Sigmoid colon (tissue), 7 donors: ENCODE measurements around the gene CDK5. TPM values are rescaled to one million over a fixed set of nuclear protein-coding genes. Genes with fewer than 3 reads are reported as not detected.

Source experiments
- DNase-seq: peaks from one replicate; pipeline ENCODE4 v3.0.0-alpha.2; 2019
- H3K27ac ChIP-seq, 4 donors: fragments of 200-600 bp; sonication (generic); one replicate each; pipeline ENCODE4 v1.5.1; 2016 to 2019; ENCODE audit warnings: mild to moderate bottlenecking in 1 of 4
- H3K27me3 ChIP-seq, 3 donors: fragments of 200-600 bp; sonication (generic); one replicate each; pipeline ENCODE4 v1.5.1; 2019; ENCODE audit warnings: mild to moderate bottlenecking in 1 of 3
- H3K36me3 ChIP-seq, 4 donors: fragments of 200-600 bp; sonication (generic); one replicate each; pipeline ENCODE4 v1.5.1; 2016 to 2019
- H3K4me1 ChIP-seq, 4 donors: fragments of 200-600 bp; sonication (generic); one replicate each; pipeline ENCODE4 v1.5.1; 2017 to 2019
- H3K4me3 ChIP-seq, 4 donors: fragments of 200-600 bp; sonication (generic); one replicate each; pipeline ENCODE4 v1.5.1; 2017 to 2019; ENCODE audit warnings: mild to moderate bottlenecking in 2 of 4, moderate library complexity in 1 of 4
- H3K9me3 ChIP-seq, 4 donors: fragments of 200-600 bp in 3 of 4; sonication (generic) in 3 of 4; one replicate each; pipeline versions ENCODE4 v1.5.1 to v1.6.1; 2013 to 2019
- EP300 ChIP-seq, 4 donors: sonication (generic); formaldehyde crosslinking; IDR thresholded peaks; one replicate each; pipeline ENCODE4 v1.6.1; 2017; ENCODE audit warnings: antibody characterized with exemption in 4 of 4
- POLR2A ChIP-seq, 2 donors: fragments of 450-650 bp; IDR thresholded peaks; one replicate each; pipeline ENCODE4 v1.6.1; 2016; ENCODE audit warnings: antibody characterized with exemption in 2 of 2, mild to moderate bottlenecking in 2 of 2, moderate library complexity in 2 of 2
- POLR2AphosphoS5 ChIP-seq, 4 donors: sonication (generic); formaldehyde crosslinking; IDR thresholded peaks; one replicate each; pipeline ENCODE4 v1.6.1; 2017; ENCODE audit warnings: antibody characterized with exemption in 4 of 4
- WGBS, 2 donors: extraction: QIAGEN DNeasy Blood & Tissue Kit; methylation state at CpG; one replicate each; pipeline ENCODE4 v1.1.7; 2013; 5-methylcytosine and 5-hydroxymethylcytosine counted together
- intact Hi-C: fragments of 100-400 bp; cut with DNase I; formaldehyde crosslinking; loops from one replicate; pipeline ENCODE4 v1.15.1; 2023
- polyA plus RNA-seq, 3 donors: library from polyadenylated mRNA; stranded (reverse); fragments of 200-250 nt; gene quantifications; one replicate each; pipeline ENCODE4 v1.2.3, GENCODE V29; 2013
- total RNA-seq, 4 donors: library from RNA; depleted of rRNA; stranded (reverse); fragments of >200 nt; gene quantifications; one replicate each; pipeline ENCODE4 v1.1.0, GENCODE V29; 2016
- TF ChIP-seq, protein P1 (sequence below), 4 experiments: fragments of 450-650 bp in 3 of 4; fragments of 200-600 bp in 1 of 4; IDR thresholded peaks; one replicate each; pipeline ENCODE4 v1.5.1; 2016 to 2019; ENCODE audit warnings: antibody characterized with exemption in 4 of 4, mild to moderate bottlenecking in 3 of 4, moderate library complexity in 2 of 4
- donor health status: healthy with polysubstance abuse.
- donor health status: Bipolar disorder and iron deficiency.
- donor health status: healthy.

The CDK5 gene
- total and polyA plus RNA-seq, 7 donors: 6.0 to 10.6 (median 8.2) TPM

DNA sequence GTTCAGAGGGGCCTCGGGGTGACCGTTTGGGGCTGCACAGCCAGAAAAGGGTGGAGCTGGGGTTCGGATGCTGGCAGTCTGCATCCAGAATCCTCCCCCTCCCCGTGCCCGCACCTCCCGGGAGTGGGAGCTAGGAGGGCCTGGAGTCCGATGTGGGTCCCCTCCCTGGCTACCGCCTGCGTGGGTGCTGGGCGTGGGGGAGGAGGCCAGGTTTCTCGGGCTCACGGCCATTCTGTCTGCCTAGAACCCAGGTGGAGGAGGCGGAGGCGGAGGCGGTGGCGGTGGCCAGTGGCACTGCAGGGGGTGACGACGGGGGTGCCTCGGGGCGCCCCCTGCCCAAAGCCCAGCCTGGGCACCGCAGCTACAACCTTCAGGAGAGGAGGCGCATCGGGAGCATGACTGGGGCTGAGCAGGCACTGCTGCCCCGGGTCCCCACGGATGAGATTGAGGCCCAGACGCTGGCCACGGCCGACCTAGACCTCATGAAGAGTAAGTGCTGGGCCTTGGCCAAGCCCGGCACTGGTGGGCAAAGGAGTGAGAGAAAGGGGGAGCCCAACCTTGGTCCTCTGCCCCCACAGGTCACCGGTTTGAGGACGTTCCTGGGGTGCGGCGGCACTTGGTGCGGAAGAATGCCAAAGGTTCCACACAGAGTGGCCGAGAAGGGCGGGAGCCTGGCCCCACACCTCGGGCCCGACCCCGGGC lies 8.7 kb upstream of the CDK5 start:
- H3K4me3 ChIP-seq: no peak overlapping the region
- intact Hi-C loops: no loop called here
- no peaks in the 10 kb centered on the region for H3K9me3 ChIP-seq
- no peaks in the 10 kb centered on the region for H3K27me3 ChIP-seq
- TF ChIP-seq, protein P1, sequence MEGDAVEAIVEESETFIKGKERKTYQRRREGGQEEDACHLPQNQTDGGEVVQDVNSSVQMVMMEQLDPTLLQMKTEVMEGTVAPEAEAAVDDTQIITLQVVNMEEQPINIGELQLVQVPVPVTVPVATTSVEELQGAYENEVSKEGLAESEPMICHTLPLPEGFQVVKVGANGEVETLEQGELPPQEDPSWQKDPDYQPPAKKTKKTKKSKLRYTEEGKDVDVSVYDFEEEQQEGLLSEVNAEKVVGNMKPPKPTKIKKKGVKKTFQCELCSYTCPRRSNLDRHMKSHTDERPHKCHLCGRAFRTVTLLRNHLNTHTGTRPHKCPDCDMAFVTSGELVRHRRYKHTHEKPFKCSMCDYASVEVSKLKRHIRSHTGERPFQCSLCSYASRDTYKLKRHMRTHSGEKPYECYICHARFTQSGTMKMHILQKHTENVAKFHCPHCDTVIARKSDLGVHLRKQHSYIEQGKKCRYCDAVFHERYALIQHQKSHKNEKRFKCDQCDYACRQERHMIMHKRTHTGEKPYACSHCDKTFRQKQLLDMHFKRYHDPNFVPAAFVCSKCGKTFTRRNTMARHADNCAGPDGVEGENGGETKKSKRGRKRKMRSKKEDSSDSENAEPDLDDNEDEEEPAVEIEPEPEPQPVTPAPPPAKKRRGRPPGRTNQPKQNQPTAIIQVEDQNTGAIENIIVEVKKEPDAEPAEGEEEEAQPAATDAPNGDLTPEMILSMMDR (IDR thresholded peaks at IDR 0.05): no peak
- TF ChIP-seq POLR2AphosphoS5 (IDR thresholded peaks at IDR 0.05): no peak
- TF ChIP-seq EP300 (IDR thresholded peaks at IDR 0.05): no peak
- no peak for TF ChIP-seq POLR2A (IDR thresholded peaks at IDR 0.05)
- no peak for DNase-seq
- H3K27ac ChIP-seq: no peak overlapping the region
- H3K4me1 ChIP-seq: peaks cover 0 to 26% (median 25%) of the 10 kb centered on the region in 4 donors
- 93% methylated on average over 39 of the region's 39 CpGs for WGBS, 2 donors
- peaks cover 34 to 80% (median 61%) of the 10 kb centered on the region in 4 donors for H3K36me3 ChIP-seq

DNA sequence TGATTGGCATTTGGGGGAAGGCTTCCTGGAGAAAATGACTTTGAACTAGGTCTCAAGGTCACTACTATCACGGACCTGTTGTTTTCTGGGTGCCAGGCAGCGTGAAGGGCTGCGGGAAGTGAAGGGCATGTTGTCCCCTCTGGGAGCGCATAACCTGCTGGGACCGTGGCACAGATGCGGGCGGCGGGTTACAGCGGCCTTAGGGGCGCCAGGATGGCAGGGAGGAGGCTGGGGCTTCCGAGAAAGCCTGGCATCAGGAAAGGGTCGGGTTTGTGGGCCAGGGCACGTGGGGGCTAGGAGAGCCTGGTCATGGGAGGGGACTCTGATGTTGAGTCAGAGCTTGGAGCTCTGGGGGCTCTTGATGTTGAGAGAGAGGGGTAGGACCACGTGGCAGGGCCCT lies 7.8 kb upstream of the CDK5 start:
- intact Hi-C loops: no loop called here
- Histone ChIP-seq H3K27ac (no peak overlapping the region), H3K36me3 (peaks cover 26 to 71% (median 52%) of the 10 kb centered on the region in 4 donors), H3K4me3 (no peak overlapping the region), H3K27me3 (no peaks in the 10 kb centered on the region), H3K9me3 (no peaks in the 10 kb centered on the region), H3K4me1 (peaks cover 0 to 35% (median 34%) of the 10 kb centered on the region in 4 donors)
- DNase-seq: no peak
- 87 to 88% methylated on average over 14 of the region's 14 CpGs for WGBS, 2 donors
- TF ChIP-seq EP300 (IDR thresholded peaks at IDR 0.05): no peak

DNA sequence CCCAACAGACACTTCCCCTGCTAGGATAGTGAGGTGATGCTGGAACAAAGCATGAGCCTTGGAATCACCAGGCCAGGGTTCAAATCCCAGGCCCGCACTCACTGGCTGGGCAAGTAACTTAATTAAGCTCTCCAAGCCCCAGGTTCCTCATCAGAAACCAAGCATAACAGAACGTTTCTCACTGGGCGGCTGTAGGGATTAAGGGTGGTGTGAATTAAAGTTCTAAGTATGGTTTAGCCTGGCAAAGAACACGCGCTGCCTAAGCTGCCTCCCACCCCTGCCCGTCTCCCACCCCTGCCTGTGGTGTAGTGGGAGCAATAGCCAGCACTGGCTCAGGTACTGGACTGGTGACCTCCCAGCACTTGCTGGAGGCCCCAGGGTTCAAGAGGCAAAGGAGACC lies 7.3 kb upstream of the CDK5 start:
- TF ChIP-seq POLR2AphosphoS5 (IDR thresholded peaks at IDR 0.05) (no peak), POLR2A (IDR thresholded peaks at IDR 0.05) (no peak), EP300 (IDR thresholded peaks at IDR 0.05) (no peak)
- TF ChIP-seq, protein P1 (IDR thresholded peaks at IDR 0.05): no peak
- no peak overlapping the region for H3K4me3 ChIP-seq
- intact Hi-C loops: no loop called here
- peak overlapping the region in 1 of 4 donors; percentile 1 for H3K27ac ChIP-seq
- peaks cover 21 to 65% (median 47%) of the 10 kb centered on the region in 4 donors for H3K36me3 ChIP-seq
- no peak for DNase-seq
- no peaks in the 10 kb centered on the region for H3K9me3 ChIP-seq
- H3K4me1 ChIP-seq: peaks cover 0 to 40% (median 38%) of the 10 kb centered on the region in 4 donors
- 90 to 91% methylated on average over 6 of the region's 6 CpGs for WGBS, 2 donors
- no peaks in the 10 kb centered on the region for H3K27me3 ChIP-seq

DNA sequence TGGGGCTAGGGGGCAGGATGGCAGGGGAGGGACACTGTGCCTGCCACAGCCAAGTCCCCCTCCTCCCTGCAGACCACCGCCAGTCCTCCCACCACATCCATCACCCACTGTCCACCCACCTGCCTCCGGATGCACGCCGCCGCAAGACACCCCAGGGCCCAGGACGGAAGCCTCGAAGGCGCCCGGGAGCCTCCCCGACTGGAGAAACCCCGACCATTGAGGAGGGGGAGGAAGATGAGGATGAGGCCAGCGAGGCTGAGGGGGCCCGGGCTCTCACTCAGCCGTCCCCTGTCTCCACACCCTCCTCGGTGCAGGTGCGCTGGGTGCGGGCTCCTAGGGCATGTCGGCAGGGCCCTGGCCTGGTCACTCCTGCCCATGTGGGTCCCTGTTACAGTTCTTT lies 6.8 kb upstream of the CDK5 start:
- Histone ChIP-seq H3K9me3 (no peaks in the 10 kb centered on the region), H3K27me3 (no peaks in the 10 kb centered on the region), H3K36me3 (peaks cover 16 to 60% (median 42%) of the 10 kb centered on the region in 4 donors), H3K27ac (peak overlapping the region in 1 of 4 donors; percentile 1), H3K4me1 (peaks cover 0 to 42% (median 38%) of the 10 kb centered on the region in 4 donors), H3K4me3 (no peak overlapping the region)
- WGBS, 2 donors: 96 to 97% methylated on average over 18 of the region's 18 CpGs
- intact Hi-C loops: no loop called here
- DNase-seq: no peak
- TF ChIP-seq EP300 (IDR thresholded peaks at IDR 0.05): no peak
- no peak for TF ChIP-seq POLR2AphosphoS5 (IDR thresholded peaks at IDR 0.05)
- TF ChIP-seq, protein P1 (IDR thresholded peaks at IDR 0.05): no peak
- no peak for TF ChIP-seq POLR2A (IDR thresholded peaks at IDR 0.05)

DNA sequence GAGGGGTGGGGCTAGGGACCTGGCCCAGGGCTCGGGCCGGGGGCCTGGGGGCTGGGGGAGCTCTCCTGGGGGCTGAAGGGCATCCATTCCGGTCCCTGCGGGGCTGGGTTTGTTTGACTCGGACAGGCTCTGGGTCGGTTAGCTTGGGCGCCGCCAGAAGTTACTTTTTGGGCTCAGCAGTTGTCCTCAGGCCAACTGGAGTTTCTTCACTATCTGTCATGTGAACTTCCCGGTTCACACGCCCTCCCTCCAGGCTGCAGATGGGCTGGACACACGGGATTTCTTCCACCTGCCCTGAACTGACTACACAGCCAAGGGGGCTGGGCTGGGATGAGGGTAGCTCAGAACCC lies 5.5 kb upstream of the CDK5 start:
- TF ChIP-seq, protein P1 (IDR thresholded peaks at IDR 0.05): no peak
- TF ChIP-seq POLR2AphosphoS5 (IDR thresholded peaks at IDR 0.05): peak in 1 of 4 donors; percentile 47
- 18 to 58% methylated on average over 11 of the region's 11 CpGs for WGBS, 2 donors
- peak overlapping the region in 3 of 4 donors; percentile 31 to 68 (median 34) for H3K4me3 ChIP-seq
- no peaks in the 10 kb centered on the region for H3K9me3 ChIP-seq
- peak overlapping the region; percentile 86 to 96 (median 93) for H3K27ac ChIP-seq
- no peaks in the 10 kb centered on the region for H3K27me3 ChIP-seq
- peak; percentile 91 for DNase-seq
- peaks cover 0 to 53% (median 47%) of the 10 kb centered on the region in 4 donors for H3K4me1 ChIP-seq
- intact Hi-C loops: no loop called here
- peaks cover 15 to 47% (median 34%) of the 10 kb centered on the region in 4 donors for H3K36me3 ChIP-seq
